Thyroid gland (tissue), 4 donors: ENCODE results near the gene FBN2. TPM values are rescaled to one million over a fixed set of nuclear protein-coding genes. Genes with fewer than 3 reads are reported as not detected.

Source experiments
- DNase-seq, 2 donors: peaks; one replicate each; pipeline ENCODE4 v3.0.0-alpha.2; 2019
- H3K27ac ChIP-seq, 3 donors: fragments of 200-600 bp; sonication (generic); 1 replicate in 2 of 3; 2 replicates in 1 of 3; pipeline ENCODE4 v1.5.1; 2016 to 2019; ENCODE audit warnings: mild to moderate bottlenecking in 1 of 3, moderate library complexity in 1 of 3
- H3K27me3 ChIP-seq: fragments of 200-600 bp; sonication (generic); one replicate; pipeline ENCODE4 v1.5.1; 2019
- H3K36me3 ChIP-seq, 2 donors: fragments of 200-600 bp; sonication (generic); one replicate each; pipeline ENCODE4 v1.5.1; 2016 to 2019
- H3K4me1 ChIP-seq, 2 donors: fragments of 200-600 bp; sonication (generic); one replicate each; pipeline ENCODE4 v1.5.1; 2017 to 2019
- H3K4me3 ChIP-seq, 3 donors: fragments of 200-600 bp; sonication (generic); replicated peaks in 1 of 3; 1 replicate in 2 of 3; 2 replicates in 1 of 3; pipeline ENCODE4 v1.5.1; 2016; ENCODE audit warnings: mild to moderate bottlenecking in 1 of 3
- H3K9me3 ChIP-seq: fragments of 200-600 bp; sonication (generic); one replicate; pipeline ENCODE4 v1.5.1; 2017
- POLR2A ChIP-seq, 2 donors: fragments of 450-650 bp; IDR thresholded peaks; one replicate each; pipeline ENCODE4 v1.6.1; 2017; ENCODE audit warnings: antibody characterized with exemption in 2 of 2, mild to moderate bottlenecking in 2 of 2, moderate library complexity in 1 of 2
- WGBS, 2 donors: methylation state at CpG; one replicate each; pipeline ENCODE4 v1.1.5; 2017; 5-methylcytosine and 5-hydroxymethylcytosine counted together
- intact Hi-C: fragments of 100-400 bp; cut with DNase I; formaldehyde crosslinking; loops from one replicate; pipeline ENCODE4 v1.15.1; 2023
- total RNA-seq, 4 donors: library from RNA; depleted of rRNA; stranded (reverse); fragments of >200 nt; gene quantifications; one replicate each; pipeline ENCODE4 v1.2.3, GENCODE V29; 2016
- TF ChIP-seq, protein P1 (sequence below), 6 experiments: fragments of 200-600 bp in 3 of 6; fragments of 450-650 bp in 3 of 6; sonication (generic) in 3 of 6; IDR thresholded peaks; one replicate each; pipeline ENCODE4 v1.5.1; 2016 to 2019; ENCODE audit warnings: antibody characterized with exemption in 6 of 6, mild to moderate bottlenecking in 2 of 6, inconsistent platforms in 1 of 6, moderate library complexity in 1 of 6

FBN2 gene
- total RNA-seq, 4 donors from 2014 or later, result 1.0 to 3.9 (median 2.5) TPM

DNA sequence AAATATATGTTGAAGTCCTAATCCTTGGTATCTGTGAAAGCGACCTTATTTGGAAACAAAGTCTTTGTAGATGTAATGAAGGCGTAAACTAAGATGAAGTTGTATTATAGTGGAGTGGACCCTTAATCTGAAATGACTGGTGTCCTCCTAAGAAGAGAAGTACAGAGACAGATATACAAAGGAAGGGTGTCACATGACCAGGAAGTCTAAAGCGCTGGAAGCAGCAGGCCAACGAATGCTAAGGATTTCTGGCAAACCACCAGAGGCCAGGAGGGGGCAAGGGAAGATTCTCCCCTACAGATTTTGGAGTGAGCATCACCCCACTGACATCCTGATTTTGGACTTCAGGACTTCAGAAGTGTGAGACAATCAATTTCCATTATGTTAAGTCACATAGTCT is 292.1 kb downstream of the FBN2 start:
- Histone ChIP-seq H3K27ac (no peak overlapping the region), H3K36me3 (no peaks in the 10 kb centered on the region), H3K9me3 (no peaks in the 10 kb centered on the region), H3K4me3 (no peak overlapping the region), H3K4me1 (no peaks in the 10 kb centered on the region), H3K27me3 (no peaks in the 10 kb centered on the region)
- DNase-seq, result no peak
- no peak for TF ChIP-seq POLR2A (IDR thresholded peaks at IDR 0.05)
- TF ChIP-seq, protein P1, sequence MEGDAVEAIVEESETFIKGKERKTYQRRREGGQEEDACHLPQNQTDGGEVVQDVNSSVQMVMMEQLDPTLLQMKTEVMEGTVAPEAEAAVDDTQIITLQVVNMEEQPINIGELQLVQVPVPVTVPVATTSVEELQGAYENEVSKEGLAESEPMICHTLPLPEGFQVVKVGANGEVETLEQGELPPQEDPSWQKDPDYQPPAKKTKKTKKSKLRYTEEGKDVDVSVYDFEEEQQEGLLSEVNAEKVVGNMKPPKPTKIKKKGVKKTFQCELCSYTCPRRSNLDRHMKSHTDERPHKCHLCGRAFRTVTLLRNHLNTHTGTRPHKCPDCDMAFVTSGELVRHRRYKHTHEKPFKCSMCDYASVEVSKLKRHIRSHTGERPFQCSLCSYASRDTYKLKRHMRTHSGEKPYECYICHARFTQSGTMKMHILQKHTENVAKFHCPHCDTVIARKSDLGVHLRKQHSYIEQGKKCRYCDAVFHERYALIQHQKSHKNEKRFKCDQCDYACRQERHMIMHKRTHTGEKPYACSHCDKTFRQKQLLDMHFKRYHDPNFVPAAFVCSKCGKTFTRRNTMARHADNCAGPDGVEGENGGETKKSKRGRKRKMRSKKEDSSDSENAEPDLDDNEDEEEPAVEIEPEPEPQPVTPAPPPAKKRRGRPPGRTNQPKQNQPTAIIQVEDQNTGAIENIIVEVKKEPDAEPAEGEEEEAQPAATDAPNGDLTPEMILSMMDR (IDR thresholded peaks at IDR 0.05), result no peak
- 82 to 86% methylated on average over 4 of the region's 4 CpGs for WGBS, 2 donors
- intact Hi-C loops, result no loop called here

DNA sequence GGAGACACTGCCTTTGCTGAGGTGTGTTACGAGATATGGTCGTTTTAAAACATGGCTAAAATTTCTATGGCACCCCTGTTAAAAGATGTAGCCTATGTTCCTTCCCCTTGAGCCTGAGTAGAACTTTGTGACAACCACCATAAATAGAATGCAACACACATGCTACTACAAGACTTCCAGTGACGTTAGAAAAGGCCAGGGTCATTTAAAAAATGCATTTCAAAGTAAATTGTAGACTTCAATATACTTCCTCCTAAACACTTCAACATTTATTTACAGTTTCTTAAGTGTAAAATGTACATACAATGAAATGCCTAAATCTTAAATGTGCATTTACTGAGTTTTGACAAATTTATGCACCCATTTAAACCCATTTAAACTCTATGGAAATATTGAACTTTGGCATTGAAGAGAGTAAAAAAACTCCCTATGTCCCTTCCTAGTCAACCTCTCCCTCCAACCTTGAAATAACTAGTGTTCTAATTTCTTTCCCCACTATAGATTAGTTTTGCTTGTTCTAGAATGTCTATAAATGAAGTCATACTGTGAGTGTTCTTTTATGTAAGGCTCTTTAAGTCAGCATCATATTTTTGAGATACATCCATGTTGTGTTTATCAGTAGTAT is 294.0 kb downstream of the FBN2 start:
- H3K4me3 ChIP-seq, result no peak overlapping the region
- TF ChIP-seq, protein P1 (IDR thresholded peaks at IDR 0.05), result no peak
- no peak for TF ChIP-seq POLR2A (IDR thresholded peaks at IDR 0.05)
- 83 to 84% methylated on average over 3 of the region's 3 CpGs for WGBS, 2 donors
- no peaks in the 10 kb centered on the region for H3K36me3 ChIP-seq
- DNase-seq, result no peak
- no peaks in the 10 kb centered on the region for H3K4me1 ChIP-seq
- H3K27ac ChIP-seq, result no peak overlapping the region
- H3K9me3 ChIP-seq, result no peaks in the 10 kb centered on the region
- intact Hi-C loops, result no loop called here
- H3K27me3 ChIP-seq, result no peaks in the 10 kb centered on the region

DNA sequence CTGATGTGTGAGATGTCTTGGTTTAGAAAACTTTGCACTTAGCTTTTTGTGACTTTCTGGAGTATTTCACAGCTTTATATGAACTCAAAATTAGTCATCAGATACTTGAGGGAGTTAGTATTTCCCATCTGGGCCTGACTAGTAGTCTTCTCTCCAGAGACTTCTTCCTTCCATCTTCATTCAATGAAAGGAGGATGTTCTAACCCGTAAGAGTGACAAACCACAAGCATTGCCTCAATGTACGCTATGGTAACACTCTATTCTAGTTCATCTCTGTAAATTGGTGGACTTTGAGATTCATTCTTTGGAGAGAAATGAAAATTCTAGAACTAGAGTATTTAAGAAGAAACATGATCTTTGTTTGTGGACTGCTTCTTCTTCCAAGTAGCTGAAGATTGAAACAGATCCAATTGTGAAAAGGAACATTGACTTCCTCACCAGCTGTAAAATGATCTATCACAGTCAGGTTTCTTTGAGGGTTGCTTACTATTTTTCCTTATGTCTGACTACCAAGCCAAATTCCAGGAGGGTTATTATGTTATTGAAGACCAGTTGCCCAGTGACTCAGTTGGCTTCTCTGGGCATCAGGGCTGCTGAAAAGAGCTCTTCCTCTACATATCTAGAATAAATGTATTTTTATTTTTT is 296.9 kb downstream of the FBN2 start:
- no peak for TF ChIP-seq POLR2A (IDR thresholded peaks at IDR 0.05)
- TF ChIP-seq, protein P1 (IDR thresholded peaks at IDR 0.05), result no peak
- intact Hi-C loops, result no loop called here
- no peak overlapping the region for H3K4me3 ChIP-seq

DNA sequence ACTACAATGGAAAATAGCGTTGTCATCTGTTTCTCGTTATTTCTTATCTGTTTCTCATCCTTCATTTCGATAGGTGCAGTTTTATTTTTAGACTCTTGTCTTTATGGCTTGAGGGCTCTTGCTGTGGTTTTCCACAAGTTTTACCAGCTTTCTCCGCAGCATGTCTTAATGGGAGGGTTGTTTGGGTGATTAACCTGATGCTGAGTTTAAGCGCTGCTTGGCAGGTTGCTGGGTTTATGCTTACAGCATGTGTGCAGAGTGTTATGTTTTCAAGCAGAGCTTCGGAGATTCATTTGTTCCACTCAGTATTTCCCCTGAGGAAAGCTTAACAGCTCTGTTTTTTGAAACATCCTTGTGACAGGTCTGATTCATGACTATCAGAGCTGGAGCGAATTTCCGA is 300.5 kb downstream of the FBN2 start:
- H3K27ac ChIP-seq, result no peak overlapping the region
- intact Hi-C loops, result no loop called here
- no peaks in the 10 kb centered on the region for H3K4me1 ChIP-seq
- no peak overlapping the region for H3K4me3 ChIP-seq
- H3K9me3 ChIP-seq, result no peaks in the 10 kb centered on the region
- H3K36me3 ChIP-seq, result no peaks in the 10 kb centered on the region
- no peak for DNase-seq
- 67 to 69% methylated on average over 8 of the region's 8 CpGs for WGBS, 2 donors
- TF ChIP-seq POLR2A (IDR thresholded peaks at IDR 0.05), result no peak
- TF ChIP-seq, protein P1 (IDR thresholded peaks at IDR 0.05), result no peak
- no peaks in the 10 kb centered on the region for H3K27me3 ChIP-seq

More for the DNA sequence above, 296.9 kb downstream of the FBN2 start:
- Histone ChIP-seq H3K27ac (no peak overlapping the region), H3K4me1 (no peaks in the 10 kb centered on the region), H3K9me3 (no peaks in the 10 kb centered on the region), H3K27me3 (no peaks in the 10 kb centered on the region), H3K36me3 (no peaks in the 10 kb centered on the region)
- DNase-seq, result no peak
- 77 to 80% methylated on average over 2 of the region's 2 CpGs for WGBS, 2 donors

DNA sequence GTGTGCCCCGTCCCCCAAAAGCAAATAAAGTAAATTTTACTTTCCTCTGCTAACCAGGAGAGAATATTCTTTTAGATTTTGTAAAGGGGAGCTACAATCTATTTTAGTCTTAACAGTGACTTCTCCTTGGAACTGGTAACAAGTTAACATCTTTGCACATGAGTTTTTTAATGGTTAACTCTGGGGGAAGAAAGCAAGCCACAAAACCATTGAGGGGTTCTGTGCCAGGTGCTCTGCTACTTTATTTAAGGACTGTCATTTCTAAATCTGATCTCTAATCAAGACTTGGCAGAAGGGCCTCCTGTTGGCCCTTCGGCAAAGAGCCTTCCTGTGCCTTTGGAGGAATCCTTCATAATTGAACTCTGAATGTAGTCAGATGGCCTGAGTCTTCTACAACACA is 301.0 kb downstream of the FBN2 start:
- intact Hi-C loops, result no loop called here
- Histone ChIP-seq H3K27me3 (no peaks in the 10 kb centered on the region), H3K9me3 (no peaks in the 10 kb centered on the region), H3K36me3 (no peaks in the 10 kb centered on the region), H3K27ac (no peak overlapping the region), H3K4me1 (no peaks in the 10 kb centered on the region), H3K4me3 (no peak overlapping the region)
- no peak for DNase-seq
- no peak for TF ChIP-seq POLR2A (IDR thresholded peaks at IDR 0.05)
- TF ChIP-seq, protein P1 (IDR thresholded peaks at IDR 0.05), result no peak
- 76 to 77% methylated on average over 2 of the region's 2 CpGs for WGBS, 2 donors
